Esophagus squamous epithelium (tissue), 4 donors: ENCODE measurements around the gene SPACA6.

ENCODE experiments used
- POLR2A ChIP-seq, 4 donors: fragments of 450-650 bp; IDR thresholded peaks; one replicate each; pipeline ENCODE4 v1.6.1; 2017; ENCODE audit warnings: antibody characterized with exemption in 4 of 4, mild to moderate bottlenecking in 4 of 4, moderate library complexity in 3 of 4
- TF ChIP-seq, protein P1 (sequence below), 6 experiments: fragments of 450-650 bp in 4 of 6; fragments of 200-600 bp in 2 of 6; sonication (generic) in 2 of 6; IDR thresholded peaks; one replicate each; pipeline ENCODE4 v1.5.1; 2016 to 2019; ENCODE audit warnings: antibody characterized with exemption in 6 of 6, mild to moderate bottlenecking in 4 of 6, moderate library complexity in 4 of 6

DNA sequence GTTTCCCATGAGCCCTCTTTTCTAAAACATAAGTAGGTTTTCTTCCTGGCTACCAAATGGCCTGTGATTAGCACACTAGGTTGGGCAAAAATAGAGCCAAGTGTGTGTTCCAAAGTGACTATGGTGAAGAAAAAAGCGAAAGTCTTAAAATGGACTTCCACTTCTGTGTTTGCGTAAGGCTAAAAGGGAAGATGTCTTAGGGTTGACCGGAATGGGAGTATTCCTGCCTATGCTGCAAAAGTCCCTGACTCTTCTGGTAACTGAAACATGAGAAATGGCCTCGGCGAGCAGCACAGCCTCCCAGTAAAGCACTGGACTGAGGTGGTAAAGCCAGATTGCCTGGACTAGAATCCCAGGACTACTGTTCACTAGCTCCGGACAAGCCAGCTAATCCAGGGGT, 61.0 kb downstream of the SPACA6 start:
- TF ChIP-seq, protein P1, sequence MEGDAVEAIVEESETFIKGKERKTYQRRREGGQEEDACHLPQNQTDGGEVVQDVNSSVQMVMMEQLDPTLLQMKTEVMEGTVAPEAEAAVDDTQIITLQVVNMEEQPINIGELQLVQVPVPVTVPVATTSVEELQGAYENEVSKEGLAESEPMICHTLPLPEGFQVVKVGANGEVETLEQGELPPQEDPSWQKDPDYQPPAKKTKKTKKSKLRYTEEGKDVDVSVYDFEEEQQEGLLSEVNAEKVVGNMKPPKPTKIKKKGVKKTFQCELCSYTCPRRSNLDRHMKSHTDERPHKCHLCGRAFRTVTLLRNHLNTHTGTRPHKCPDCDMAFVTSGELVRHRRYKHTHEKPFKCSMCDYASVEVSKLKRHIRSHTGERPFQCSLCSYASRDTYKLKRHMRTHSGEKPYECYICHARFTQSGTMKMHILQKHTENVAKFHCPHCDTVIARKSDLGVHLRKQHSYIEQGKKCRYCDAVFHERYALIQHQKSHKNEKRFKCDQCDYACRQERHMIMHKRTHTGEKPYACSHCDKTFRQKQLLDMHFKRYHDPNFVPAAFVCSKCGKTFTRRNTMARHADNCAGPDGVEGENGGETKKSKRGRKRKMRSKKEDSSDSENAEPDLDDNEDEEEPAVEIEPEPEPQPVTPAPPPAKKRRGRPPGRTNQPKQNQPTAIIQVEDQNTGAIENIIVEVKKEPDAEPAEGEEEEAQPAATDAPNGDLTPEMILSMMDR (IDR thresholded peaks at IDR 0.05), result no peak
- no peak for TF ChIP-seq POLR2A (IDR thresholded peaks at IDR 0.05)
